GM12892 (cell line): Measurements from ENCODE around the gene MYH9.

Source experiments
- POLR2A ChIP-seq: IDR thresholded peaks from 2 replicates; pipeline ENCODE4 v1.6.1; 2011; ENCODE audit warnings: low read depth, low read length, control low read depth
- POLR2AphosphoS5 ChIP-seq: IDR thresholded peaks from 2 replicates; pipeline ENCODE4 v1.6.1; 2011; ENCODE audit warnings: low read depth, low read length, control low read depth
- TAF1 ChIP-seq: IDR thresholded peaks from 2 replicates; pipeline ENCODE4 v1.6.1; 2011; ENCODE audit warnings: low read depth, mild to moderate bottlenecking, control low read depth, low read length, borderline replicate concordance

DNA sequence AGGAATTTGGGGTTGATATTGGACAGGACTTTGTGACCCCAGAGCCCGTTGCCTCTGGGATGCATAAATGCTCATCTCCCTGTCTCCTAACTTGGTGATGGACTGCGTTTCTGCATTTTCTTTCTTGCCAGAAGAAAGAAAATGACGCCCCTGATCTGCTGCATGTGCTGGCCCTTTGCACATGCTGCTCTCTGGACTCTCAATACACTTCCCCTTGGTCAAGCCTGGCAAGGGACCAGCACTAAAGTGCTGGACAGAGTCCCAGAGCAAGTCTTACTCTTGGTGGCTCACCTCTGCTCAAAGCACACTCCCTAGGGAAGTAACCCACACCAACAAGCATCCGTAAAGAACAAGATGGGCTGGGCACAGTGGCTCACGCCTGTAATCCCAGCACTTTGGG lies 40.7 kb downstream of the MYH9 start:
- no peak for TF ChIP-seq POLR2A
- no peak for TF ChIP-seq TAF1
- TF ChIP-seq POLR2AphosphoS5, result no peak
